K562 (cell line): ENCODE measurements around the gene CEP192. TPM values are rescaled to one million over a fixed set of nuclear protein-coding genes. Genes with fewer than 3 reads are reported as not detected.

Source experiments
- ATAC-seq: fragments of 200-7000 bp; cut with Tn5 transposase; 3 replicates; pipeline ENCODE4 v1.9.1; 2020; ENCODE audit warnings: moderate library complexity
- BruUV-seq: library from RNA; stranded (reverse); fragments of 400-500 nt; replicated peaks from 2 replicates; lab custom pipeline; 2021; lab: Mats Ljungman, UMichigan
- CTCF ChIA-PET: fragments of 300-600 bp; formaldehyde crosslinking; extraction: SDS; loops from one replicate; lab custom pipeline; 2021; ENCODE audit warnings: low intra/inter-chr PET ratio; lab: Yijun Ruan, JAX
- POLR2A ChIA-PET: fragments of 300-600, 350-650 bp; sonication (Branson Sonifier 250); formaldehyde crosslinking; extraction: SDS; loops from one replicate; lab custom pipeline; 2021; ENCODE audit warnings: antibody characterized with exemption, inconsistent platforms; lab: Yijun Ruan, JAX
- DNase-seq, 4 experiments: peaks; one replicate each; pipeline versions ENCODE4 v3.0.0 to v3.0.0-alpha.2; 2011 to 2018; ENCODE audit warnings: low spot score in 3 of 4, mixed read lengths in 3 of 4; ENCODE audit errors: extremely low read depth in 1 of 4
- FAIRE-seq: peaks from 2 replicates; lab custom pipeline; 2011; peaks lifted over from hg19 to GRCh38; lab: Jason Lieb, UNC
- H2AFZ ChIP-seq: 2 replicates; pipeline ENCODE4 v1.6.0; 2011; ENCODE audit warnings: low read depth, low read length, control low read depth, inconsistent platforms
- H3K27ac ChIP-seq: fragments of 200-600 bp; 3 replicates; pipeline ENCODE4 v1.8.0; 2011; ENCODE audit warnings: low read depth, mild to moderate bottlenecking, control low read depth, inconsistent platforms, low read length, moderate library complexity, mixed read lengths; ENCODE audit errors: extremely low read depth
- H3K27me3 ChIP-seq, 2 experiments: fragments of 300-600 bp in 1 of 2; 2 replicates in 1 of 2; 3 replicates in 1 of 2; pipeline versions ENCODE4 v1.6.0 to v1.8.0; 2011; ENCODE audit warnings: inconsistent platforms in 2 of 2, low read length in 2 of 2, mild to moderate bottlenecking in 1 of 2, mixed read lengths in 1 of 2, moderate library complexity in 1 of 2; ENCODE audit not compliant: control insufficient read depth in 2 of 2, insufficient read depth in 2 of 2
- H3K36me3 ChIP-seq: fragments of 300-600 bp; 3 replicates; pipeline ENCODE4 v1.8.0; 2011; ENCODE audit warnings: mild to moderate bottlenecking, low read length, inconsistent platforms; ENCODE audit not compliant: control insufficient read depth, insufficient read depth
- H3K4me1 ChIP-seq, 2 experiments: fragments of 200-600 bp in 1 of 2; replicated peaks in 1 of 2; 2 replicates in 1 of 2; 3 replicates in 1 of 2; pipeline versions ENCODE4 v1.5.1 to v1.8.0; 2011; ENCODE audit warnings: inconsistent platforms in 2 of 2, low read length in 2 of 2, mild to moderate bottlenecking in 1 of 2, mixed read lengths in 1 of 2, moderate library complexity in 1 of 2; ENCODE audit not compliant: control insufficient read depth in 2 of 2, insufficient read depth in 2 of 2
- H3K4me2 ChIP-seq: 2 replicates; pipeline ENCODE4 v1.6.1; 2011; ENCODE audit warnings: low read length, control low read depth, inconsistent platforms, mixed read lengths; ENCODE audit not compliant: insufficient read depth
- H3K4me3 ChIP-seq: fragments of 200-600 bp; sonication (generic), shearing (Covaris generic); 2 replicates; pipeline ENCODE4 v1.5.1; 2016; ENCODE audit warnings: control low read depth, inconsistent platforms
- H3K79me2 ChIP-seq: fragments of 200-600 bp; 3 replicates; pipeline ENCODE4 v1.8.0; 2011; ENCODE audit warnings: low read length, inconsistent platforms; ENCODE audit not compliant: control insufficient read depth, insufficient read depth
- H3K9ac ChIP-seq, 2 experiments: 2 replicates each; pipeline versions ENCODE4 v1.6.0 to v1.6.1; 2011; ENCODE audit warnings: low read depth in 2 of 2, low read length in 2 of 2, control low read depth in 1 of 2, inconsistent platforms in 1 of 2, mild to moderate bottlenecking in 1 of 2, mixed read lengths in 1 of 2; ENCODE audit not compliant: insufficient read depth in 1 of 2
- H3K9me1 ChIP-seq: one replicate; pipeline ENCODE4 v1.6.0; 2011; ENCODE audit warnings: inconsistent platforms, mild to moderate bottlenecking, low read length, moderate library complexity; ENCODE audit not compliant: control insufficient read depth, insufficient read depth
- H3K9me3 ChIP-seq: replicated peaks from 2 replicates; pipeline ENCODE4 v1.5.1; 2011; ENCODE audit warnings: low read depth, low read length, inconsistent platforms; ENCODE audit not compliant: control insufficient read depth, insufficient read depth
- H4K20me1 ChIP-seq: replicated peaks from 2 replicates; pipeline ENCODE4 v1.6.1; 2011; ENCODE audit warnings: low read length, inconsistent platforms, mixed read lengths; ENCODE audit not compliant: control insufficient read depth, insufficient read depth
- POLR2G ChIP-seq: fragments of 200-400 bp; formaldehyde crosslinking; IDR thresholded peaks from 2 replicates; pipeline ENCODE4 v1.6.1; 2017; ENCODE audit warnings: low read depth, mild to moderate bottlenecking, antibody characterized with exemption, low read length, moderate library complexity
- ZBTB1 ChIP-seq: sonication (generic); formaldehyde crosslinking; IDR thresholded peaks from 2 replicates; pipeline ENCODE4 v1.8.1; 2023; ENCODE audit warnings: missing genetic modification reagents, low read depth, mild to moderate bottlenecking, borderline replicate concordance
- WGBS: fragments of 100-300 bp; shearing (Covaris generic); methylation state at CpG from one replicate; pipeline ENCODE4 v1.1.6; 2016; ENCODE audit warnings: low coverage, mixed read lengths; ENCODE audit not compliant: insufficient coverage; ENCODE audit errors: missing lambda C conversion rate; 5-methylcytosine and 5-hydroxymethylcytosine counted together
- in situ Hi-C: fragments of 300-500 bp; cut with MboI; formaldehyde crosslinking; loops from 4 replicates; pipeline ENCODE4 v1.15.0; 2018; ENCODE audit warnings: inconsistent platforms, mixed read lengths
- intact Hi-C: fragments of 100-400 bp; cut with micrococcal nuclease; formaldehyde crosslinking; loops from 2 replicates; pipeline ENCODE4 v1.14.2; 2022
- polyA plus RNA-seq, 8 experiments: library from polyadenylated mRNA; depleted of rRNA in 4 of 8; stranded (reverse) in 5 of 8; unstranded in 3 of 8; fragments of >200 nt; fragmentation: Nextera tagmentation in 2 of 8; fragmentation: Illumina TruSeq in 1 of 8; extraction: Ambion mirVana in 2 of 8; extraction: Trizol in 1 of 8; gene quantifications; 2 replicates each; pipeline versions ENCODE4 v1.2.1 to v1.2.3, GENCODE V29; 2011 to 2014; ENCODE audit warnings: inconsistent platforms in 1 of 8, missing spikeins in 1 of 8
- total RNA-seq, 7 experiments: library from RNA; depleted of rRNA in 6 of 7; stranded (reverse); fragments of >200 nt in 6 of 7; fragmentation: Illumina TruSeq in 2 of 7; extraction: Trizol in 2 of 7; gene quantifications; 2 replicates each; pipeline versions ENCODE4 v1.2.1 to v1.2.3, GENCODE V29; 2011 to 2021; ENCODE audit warnings: low replicate concordance in 1 of 7

CEP192 gene
- total and polyA plus RNA-seq, 9 of the 15 experiments (the other 6 are each of a cell fraction or from before 2014, with no cell fraction given): 14.4 to 54.4 (median 35.8) TPM

DNA sequence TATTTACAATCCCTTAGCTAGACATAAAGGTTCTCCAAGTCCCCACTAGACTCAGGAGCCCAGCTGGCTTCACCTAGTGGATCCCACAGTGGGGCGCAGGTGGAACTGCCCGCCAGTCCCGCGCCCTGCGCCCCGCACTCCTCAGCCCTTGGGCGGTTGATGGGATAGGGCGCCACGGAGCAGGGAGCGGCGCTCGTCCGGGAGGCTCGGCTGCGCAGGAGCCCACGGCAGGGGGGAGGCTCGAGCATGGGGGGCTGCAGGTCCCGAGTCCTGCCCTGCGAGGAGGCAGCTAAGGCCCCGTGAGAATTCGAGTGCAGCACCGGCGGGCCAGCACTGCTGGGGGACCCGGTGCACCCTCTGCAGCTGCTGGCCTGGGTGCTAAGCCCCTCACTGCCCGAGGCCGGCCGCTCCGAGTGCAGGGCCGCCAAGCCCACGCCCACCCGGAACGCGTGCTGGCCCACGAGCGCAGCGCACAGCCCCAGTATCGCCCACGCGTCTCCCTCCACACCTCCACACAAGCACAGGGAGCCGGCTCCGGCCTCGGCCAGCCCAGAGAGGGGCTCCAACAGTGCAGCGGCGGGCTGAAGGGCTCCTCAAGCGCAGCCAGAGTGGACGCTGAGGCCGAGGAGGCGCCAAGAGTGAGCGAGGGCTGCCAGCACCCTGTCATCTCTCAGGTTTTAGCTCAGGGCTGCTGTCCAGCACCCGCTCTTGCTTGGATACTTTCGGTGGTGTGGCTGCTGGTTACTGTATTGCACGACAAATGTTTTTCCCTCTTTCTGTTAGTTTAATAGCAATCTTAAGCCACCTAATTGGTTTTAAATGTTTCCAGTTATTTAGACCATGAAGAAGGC, 143.6 kb downstream of the CEP192 start:
- 78% methylated on average over 33 of the region's 52 CpGs for WGBS
- no TSS peak for BruUV-seq
- TF ChIP-seq ZBTB1 (no peak), POLR2G (0 out of 2 replicates have a peak, but pooled peaks have one; percentile 22)
- no peak overlapping the region for H2AFZ ChIP-seq
- in situ Hi-C loops: no loop called here
- no peaks in the 10 kb centered on the region for H4K20me1 ChIP-seq
- H3K27me3 ChIP-seq: no peaks in the 10 kb centered on the region
- no peaks in the 10 kb centered on the region for H3K9me3 ChIP-seq
- no peaks in the 10 kb centered on the region for H3K79me2 ChIP-seq
- no peaks in the 10 kb centered on the region for H3K9me1 ChIP-seq
- H3K4me2 ChIP-seq: no peak overlapping the region
- no peak for DNase-seq
- no peak overlapping the region for H3K27ac ChIP-seq
- intact Hi-C loops: no loop called here
- no peak for ATAC-seq
- H3K36me3 ChIP-seq: no peaks in the 10 kb centered on the region
- no peak for FAIRE-seq
- peaks cover 0 to 15% of the 10 kb centered on the region in 2 experiments; a peak in 1 of 5 replicates for H3K4me1 ChIP-seq
- ChIA-PET POLR2A (interaction anchor here (1.9 kb wide), 1 partner anchor 10 kb away, joined by 15 read pairs; no protein-coding TSS in a partner anchor), CTCF (no interaction called here)
- H3K9ac ChIP-seq: no peak overlapping the region
- H3K4me3 ChIP-seq: no peak overlapping the region
